ENCODE data around the gene LCAT. TPM values are rescaled to one million over a fixed set of nuclear protein-coding genes. Genes with fewer than 3 reads are reported as not detected.

The LCAT gene
- total and polyA plus RNA-seq, 4 donors = 45.7 to 201 (median 113) TPM

GRCh38 chr16:67964477-67965131, 20.7 kb upstream of the LCAT start:
- Histone ChIP-seq H3K4me3 (ENCODE audit: low read depth in 1 of 3, low read length in 3 of 3) (no peak overlapping the region), H3K4me1 (ENCODE audit: control insufficient read depth in 4 of 4, insufficient read depth in 4 of 4, low read length in 3 of 4) (peaks cover 12 to 45% (median 29%) of the 10 kb centered on the region in 4 donors)
- peak in 1 of 2 donors; percentile 35 for TF ChIP-seq RXRA (IDR thresholded peaks at IDR 0.05)
- no peak for TF ChIP-seq JUND (IDR thresholded peaks at IDR 0.05)

GRCh38 chr16:67963662-67964321, 19.9 kb upstream of the LCAT start:
- Histone ChIP-seq H3K9me3 (ENCODE audit: control insufficient read depth in 4 of 4, low read length in 3 of 4) (no peaks in the 10 kb centered on the region), H3K36me3 (ENCODE audit: control insufficient read depth in 4 of 4, insufficient read depth in 3 of 4, low read depth in 1 of 4, low read length in 3 of 4) (peaks cover 0 to under 1% (median 0%) of the 10 kb centered on the region in 4 donors), H3K4me1 (ENCODE audit: control insufficient read depth in 4 of 4, insufficient read depth in 4 of 4, low read length in 3 of 4) (peaks cover 10 to 42% (median 27%) of the 10 kb centered on the region in 4 donors), H3K9ac (ENCODE audit: low read depth in 1 of 2, low read length in 2 of 2) (no peak overlapping the region), H3K27me3 (ENCODE audit: control insufficient read depth in 4 of 4, insufficient read depth in 4 of 4, low read length in 3 of 4) (no peaks in the 10 kb centered on the region), H3K4me3 (ENCODE audit: low read depth in 1 of 3, low read length in 3 of 3) (no peak overlapping the region), H3K27ac (ENCODE audit: low read depth in 1 of 2, low read length in 2 of 2) (no peak overlapping the region)
- 73% methylated on average over 32 of the region's 32 CpGs for WGBS
- DNase-seq (ENCODE audit: low spot score) = no peak
- TF ChIP-seq YY1 (IDR thresholded peaks at IDR 0.05) (no peak), ZBTB33 (IDR thresholded peaks at IDR 0.05) (no peak), HNF4G (IDR thresholded peaks at IDR 0.05) (no peak), TAF1 (conservative IDR thresholded peaks at IDR 0.05) (no peak), HNF4A (conservative IDR thresholded peaks at IDR 0.05) (no peak)

More at GRCh38 chr16:67964477-67965131, 20.7 kb upstream of the LCAT start:
- no peaks in the 10 kb centered on the region for H3K27me3 ChIP-seq (ENCODE audit: control insufficient read depth in 4 of 4, insufficient read depth in 4 of 4, low read length in 3 of 4)
- no peak overlapping the region for H3K9ac ChIP-seq (ENCODE audit: low read depth in 1 of 2, low read length in 2 of 2)
- WGBS = 85% methylated on average over 6 of the region's 6 CpGs
- no peaks in the 10 kb centered on the region for H3K36me3 ChIP-seq (ENCODE audit: control insufficient read depth in 4 of 4, insufficient read depth in 3 of 4, low read depth in 1 of 4, low read length in 3 of 4)
- H3K9me3 ChIP-seq (ENCODE audit: control insufficient read depth in 4 of 4, low read length in 3 of 4) = no peaks in the 10 kb centered on the region
- H3K27ac ChIP-seq (ENCODE audit: low read depth in 1 of 2, low read length in 2 of 2) = no peak overlapping the region
- DNase-seq (ENCODE audit: low spot score) = no peak

GRCh38 chr16:67963292-67963661, 19.4 kb upstream of the LCAT start:
- DNase-seq (ENCODE audit: low spot score) = no peak
- Histone ChIP-seq H3K9ac (ENCODE audit: low read depth in 1 of 2, low read length in 2 of 2) (no peak overlapping the region), H3K27me3 (ENCODE audit: control insufficient read depth in 4 of 4, insufficient read depth in 4 of 4, low read length in 3 of 4) (no peaks in the 10 kb centered on the region), H3K4me1 (ENCODE audit: control insufficient read depth in 4 of 4, insufficient read depth in 4 of 4, low read length in 3 of 4) (peaks cover 9 to 40% (median 26%) of the 10 kb centered on the region in 4 donors), H3K4me3 (ENCODE audit: low read depth in 1 of 3, low read length in 3 of 3) (no peak overlapping the region), H3K27ac (ENCODE audit: low read depth in 1 of 2, low read length in 2 of 2) (no peak overlapping the region), H3K9me3 (ENCODE audit: control insufficient read depth in 4 of 4, low read length in 3 of 4) (no peaks in the 10 kb centered on the region), H3K36me3 (ENCODE audit: control insufficient read depth in 4 of 4, insufficient read depth in 3 of 4, low read depth in 1 of 4, low read length in 3 of 4) (peaks cover 0 to 6% (median 2%) of the 10 kb centered on the region in 4 donors)
- 76% methylated on average over 2 of the region's 2 CpGs for WGBS
- TF ChIP-seq FOXA1 (IDR thresholded peaks at IDR 0.05) = no peak
- no peak for TF ChIP-seq FOXA2 (IDR thresholded peaks at IDR 0.05)
- TF ChIP-seq RAD21 (IDR thresholded peaks at IDR 0.05) = no peak
- no peak for TF ChIP-seq HNF4A (conservative IDR thresholded peaks at IDR 0.05)
- no peak for TF ChIP-seq MAX (IDR thresholded peaks at IDR 0.05)
- TF ChIP-seq SP1 (IDR thresholded peaks at IDR 0.05) = no peak
- TF ChIP-seq GABPA (IDR thresholded peaks at IDR 0.05 in 1 of 2, conservative IDR thresholded peaks at IDR 0.05 in 1 of 2) = no peak
- no peak for TF ChIP-seq NR2F2 (IDR thresholded peaks at IDR 0.05)
- no peak for TF ChIP-seq HNF4G (IDR thresholded peaks at IDR 0.05)
- no peak for TF ChIP-seq TAF1 (conservative IDR thresholded peaks at IDR 0.05)
- TF ChIP-seq YY1 (IDR thresholded peaks at IDR 0.05) = no peak
- TF ChIP-seq EGR1 (IDR thresholded peaks at IDR 0.05; ENCODE audit: low read depth in 2 of 2) = no peak
- no peak for TF ChIP-seq REST (IDR thresholded peaks at IDR 0.05)
- no peak for TF ChIP-seq ATF3 (IDR thresholded peaks at IDR 0.05)
- TF ChIP-seq RXRA (IDR thresholded peaks at IDR 0.05) = no peak
- TF ChIP-seq CTCF (IDR thresholded peaks at IDR 0.05; ENCODE audit: low read depth, low read length, missing input control) = no peak

Measured in liver (tissue), 9 donors.